HG03139 (cell line): ENCODE results near the gene DCUN1D1.
"Not testable (repeated sequence)": the region's sequence is repeated elsewhere in the genome, so short reads cannot be mapped to it uniquely, and the experiment has no call there.

Experiments used
- ATAC-seq: cut with Tn5 transposase; IDR thresholded peaks from one replicate; pipeline ENCODE4 v1.9.1; 2021; ENCODE audit not compliant: unreplicated experiment

DCUN1D1 gene

GRCh38 chr3:182980204-182981037 is at the start of gene DCUN1D1:
TSS of gene DCUN1D1 (minus strand) at chr3:182980538. CDS start at chr3:182980489, 49 bp downstream.
- peak; percentile 87 for ATAC-seq

- ATAC-seq, result no peak
Measured at GRCh38 chr3:183028416-183028815, 48.1 kb upstream of the DCUN1D1 start.

- no peak for ATAC-seq
Measured at GRCh38 chr3:183027276-183027675, 46.9 kb upstream of the DCUN1D1 start.

- ATAC-seq, result no peak
Measured at GRCh38 chr3:183022936-183023516, 42.7 kb upstream of the DCUN1D1 start.

- no peak for ATAC-seq
Measured at GRCh38 chr3:183018421-183019192, 38.3 kb upstream of the DCUN1D1 start.

- ATAC-seq, result no peak
Measured at GRCh38 chr3:183015185-183015584, 34.8 kb upstream of the DCUN1D1 start.

GRCh38 chr3:183013856-183014255 is 33.5 kb upstream of the DCUN1D1 start:
- ATAC-seq, result no peak

- ATAC-seq, result no peak
Measured at GRCh38 chr3:183013074-183013473, 32.7 kb upstream of the DCUN1D1 start.

GRCh38 chr3:183008800-183009199 is 28.5 kb upstream of the DCUN1D1 start:
- ATAC-seq, result no peak

- ATAC-seq, result no peak
Measured at GRCh38 chr3:183008303-183008702, 28.0 kb upstream of the DCUN1D1 start.

GRCh38 chr3:183006396-183007002 is 26.2 kb upstream of the DCUN1D1 start:
- no peak for ATAC-seq

- ATAC-seq, result no peak
Measured at GRCh38 chr3:182999767-183000166, 19.4 kb upstream of the DCUN1D1 start.

- not testable (repeated sequence) for ATAC-seq
Measured at GRCh38 chr3:182993486-182994201, 13.3 kb upstream of the DCUN1D1 start.

- ATAC-seq, result no peak
Measured at GRCh38 chr3:182989566-182989965, 9.2 kb upstream of the DCUN1D1 start.

GRCh38 chr3:182986021-182986420 is 5.7 kb upstream of the DCUN1D1 start:
- no peak for ATAC-seq

- no peak for ATAC-seq
Measured at GRCh38 chr3:182983876-182984275, 3.5 kb upstream of the DCUN1D1 start.

- ATAC-seq, result no peak
Measured at GRCh38 chr3:182981038-182981380, 671 bp upstream of the DCUN1D1 start.

GRCh38 chr3:182979674-182980191 is 605 bp downstream of the DCUN1D1 start:
- peak; percentile 3 for ATAC-seq

GRCh38 chr3:182979103-182979673 is 1.1 kb downstream of the DCUN1D1 start:
- no peak for ATAC-seq

GRCh38 chr3:182978387-182978786 is 2.0 kb downstream of the DCUN1D1 start:
- ATAC-seq, result no peak
